GM12875 (cell line): Measurements from ENCODE around the gene NAIF1.
A peak's percentile ranks its signal among the peaks of the same experiment; 100 is the strongest.

Source experiments
- H3K4me3 ChIP-seq: one replicate; pipeline ENCODE4 v1.5.1; 2011; ENCODE audit warnings: low read depth, low read length, control low read depth
- TF ChIP-seq, protein P1 (sequence below): IDR thresholded peaks from 2 replicates; pipeline ENCODE4 v1.5.1; 2011; ENCODE audit warnings: low read depth, mild to moderate bottlenecking, control low read depth, inconsistent platforms, low read length, moderate library complexity, borderline replicate concordance; ENCODE audit not compliant: insufficient read depth

The NAIF1 gene

DNA sequence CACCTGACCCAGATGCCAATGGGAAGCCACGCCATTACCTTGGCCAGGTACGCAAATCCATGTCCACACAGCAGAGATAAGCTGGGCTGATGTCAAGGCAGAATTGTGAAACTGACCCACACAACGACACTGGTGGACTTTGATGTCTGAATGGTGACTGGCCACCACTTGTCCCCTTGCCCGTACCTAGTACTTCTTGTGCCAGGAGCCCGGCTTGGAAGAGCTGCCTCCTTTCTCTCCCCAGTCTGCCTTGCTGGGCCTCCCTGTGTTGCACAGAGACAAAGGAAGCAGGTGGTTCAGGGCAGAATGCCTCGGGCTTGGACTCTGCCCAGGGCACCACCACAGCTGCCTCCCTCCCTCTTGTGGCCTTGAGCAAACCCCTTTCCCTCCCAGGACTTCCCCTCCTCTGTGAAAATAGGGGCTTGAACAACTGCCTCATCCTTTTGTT lies 37.1 kb upstream of the NAIF1 start:
- TF ChIP-seq, protein P1, sequence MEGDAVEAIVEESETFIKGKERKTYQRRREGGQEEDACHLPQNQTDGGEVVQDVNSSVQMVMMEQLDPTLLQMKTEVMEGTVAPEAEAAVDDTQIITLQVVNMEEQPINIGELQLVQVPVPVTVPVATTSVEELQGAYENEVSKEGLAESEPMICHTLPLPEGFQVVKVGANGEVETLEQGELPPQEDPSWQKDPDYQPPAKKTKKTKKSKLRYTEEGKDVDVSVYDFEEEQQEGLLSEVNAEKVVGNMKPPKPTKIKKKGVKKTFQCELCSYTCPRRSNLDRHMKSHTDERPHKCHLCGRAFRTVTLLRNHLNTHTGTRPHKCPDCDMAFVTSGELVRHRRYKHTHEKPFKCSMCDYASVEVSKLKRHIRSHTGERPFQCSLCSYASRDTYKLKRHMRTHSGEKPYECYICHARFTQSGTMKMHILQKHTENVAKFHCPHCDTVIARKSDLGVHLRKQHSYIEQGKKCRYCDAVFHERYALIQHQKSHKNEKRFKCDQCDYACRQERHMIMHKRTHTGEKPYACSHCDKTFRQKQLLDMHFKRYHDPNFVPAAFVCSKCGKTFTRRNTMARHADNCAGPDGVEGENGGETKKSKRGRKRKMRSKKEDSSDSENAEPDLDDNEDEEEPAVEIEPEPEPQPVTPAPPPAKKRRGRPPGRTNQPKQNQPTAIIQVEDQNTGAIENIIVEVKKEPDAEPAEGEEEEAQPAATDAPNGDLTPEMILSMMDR, result no peak
- H3K4me3 ChIP-seq, result no peak overlapping the region

DNA sequence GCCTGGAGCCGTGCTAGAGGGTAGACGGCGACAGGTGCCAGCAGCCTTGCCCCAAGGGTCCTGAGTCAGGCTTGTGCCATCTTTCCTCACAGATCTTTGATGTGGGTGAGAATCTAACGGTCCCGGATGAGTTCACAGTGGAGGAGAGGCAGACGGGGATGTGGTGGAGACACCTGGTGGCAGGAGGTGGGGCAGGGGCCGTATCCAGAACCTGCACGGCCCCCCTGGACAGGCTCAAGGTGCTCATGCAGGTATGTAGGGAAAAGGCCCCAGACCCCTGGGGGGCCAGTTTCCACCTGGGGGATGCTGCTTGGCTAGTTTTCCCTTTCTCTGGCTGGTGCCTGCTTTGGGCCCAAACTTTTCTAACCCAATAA lies 36.5 kb upstream of the NAIF1 start:
- H3K4me3 ChIP-seq, result no peak overlapping the region
- TF ChIP-seq, protein P1, result 0 out of 2 replicates have a peak, but pooled peaks have one; percentile 21

DNA sequence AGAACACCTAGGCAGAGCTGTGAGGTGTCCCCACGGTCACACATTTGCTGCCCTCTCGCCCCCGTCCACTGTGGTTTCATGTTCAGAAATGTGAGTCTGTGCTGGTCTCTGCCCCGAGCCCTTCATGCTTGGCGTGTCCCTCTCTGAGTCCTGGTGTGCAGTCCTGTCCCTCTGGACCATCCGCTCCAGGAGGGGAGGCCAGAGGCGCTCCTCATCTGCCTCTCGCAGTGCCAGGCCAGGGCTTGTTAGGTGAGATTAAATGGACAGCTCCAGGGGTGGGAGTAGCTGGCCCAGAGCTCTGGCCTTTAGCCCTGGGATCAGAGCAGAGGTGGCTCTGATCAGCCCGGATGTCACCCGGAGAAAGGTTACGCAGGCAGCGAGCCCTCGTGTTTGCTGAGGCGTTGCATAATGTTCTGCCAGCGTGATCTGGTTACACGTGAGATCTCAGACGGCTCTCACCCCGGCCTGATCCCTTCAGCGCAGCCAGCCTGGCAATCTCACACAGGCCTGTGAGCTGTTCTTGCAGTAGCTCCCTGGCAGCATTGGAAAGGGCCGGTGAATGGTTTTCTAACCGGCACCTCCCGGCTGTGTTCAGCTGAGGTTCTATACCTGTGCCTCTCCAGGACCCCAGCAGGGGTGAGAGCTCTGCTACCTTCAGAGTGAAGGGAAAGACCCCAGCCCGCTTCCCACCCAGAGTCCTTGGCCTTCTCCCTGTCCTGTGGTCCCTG lies 35.9 kb upstream of the NAIF1 start:
- TF ChIP-seq, protein P1, result no peak
- no peak overlapping the region for H3K4me3 ChIP-seq

DNA sequence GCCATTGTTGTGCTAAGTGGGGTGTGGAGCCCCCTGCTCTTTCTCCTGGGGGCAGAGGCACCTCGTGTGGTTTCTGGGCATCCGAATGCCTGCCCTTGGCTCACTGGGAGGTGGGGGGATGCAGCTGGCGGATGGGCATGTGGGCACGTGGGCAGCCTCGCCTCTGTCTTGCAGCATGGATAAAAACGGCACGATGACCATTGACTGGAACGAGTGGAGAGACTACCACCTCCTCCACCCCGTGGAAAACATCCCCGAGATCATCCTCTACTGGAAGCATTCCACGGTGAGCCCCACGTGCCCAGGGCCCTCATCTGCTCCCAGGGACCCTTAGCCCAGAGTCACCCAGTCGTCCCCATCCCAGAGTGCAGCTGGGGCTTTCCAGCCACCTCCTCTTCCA lies 35.1 kb upstream of the NAIF1 start:
- H3K4me3 ChIP-seq, result no peak overlapping the region
- TF ChIP-seq, protein P1, result no peak

DNA sequence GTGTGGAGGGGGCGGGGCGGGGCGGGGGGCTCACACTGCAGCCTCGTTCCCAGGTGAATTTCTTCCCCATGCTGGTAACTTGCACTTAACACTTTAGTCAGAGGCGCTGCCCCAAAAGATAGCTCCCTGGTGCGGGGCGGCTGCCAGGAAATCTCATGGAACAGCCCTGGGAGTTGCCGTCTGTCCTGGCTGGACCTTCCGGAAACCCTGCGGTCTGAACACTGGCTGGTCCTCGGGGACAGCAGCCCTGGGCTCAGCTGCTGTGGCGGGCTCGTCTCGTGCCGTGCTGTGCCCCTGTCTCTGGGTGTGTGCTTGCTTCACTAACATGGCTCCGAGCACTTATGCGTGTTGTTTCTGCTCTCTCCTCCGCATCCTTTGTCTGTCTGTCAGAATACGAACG lies 34.6 kb upstream of the NAIF1 start:
- TF ChIP-seq, protein P1, result no peak
- H3K4me3 ChIP-seq, result no peak overlapping the region

DNA sequence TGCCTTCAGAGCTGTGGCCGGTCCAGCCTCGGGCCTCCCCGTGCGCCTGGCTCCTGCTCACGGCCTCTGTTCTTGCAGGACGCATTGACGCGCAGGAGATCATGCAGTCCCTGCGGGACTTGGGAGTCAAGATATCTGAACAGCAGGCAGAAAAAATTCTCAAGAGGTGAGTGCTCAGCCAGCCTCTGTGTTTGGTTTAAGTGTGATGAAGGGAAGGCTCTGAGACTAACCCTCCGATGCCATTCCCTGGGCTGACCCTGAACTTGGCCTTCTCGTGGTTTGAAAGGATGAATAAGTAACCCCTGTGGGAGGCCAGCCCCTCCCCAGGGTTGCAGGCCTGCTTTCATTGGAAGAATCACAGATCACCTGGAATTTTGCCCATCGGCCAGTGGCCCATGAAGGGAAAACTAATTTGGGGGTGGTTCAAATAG lies 34.1 kb upstream of the NAIF1 start:
- H3K4me3 ChIP-seq, result no peak overlapping the region
- TF ChIP-seq, protein P1, result no peak

DNA sequence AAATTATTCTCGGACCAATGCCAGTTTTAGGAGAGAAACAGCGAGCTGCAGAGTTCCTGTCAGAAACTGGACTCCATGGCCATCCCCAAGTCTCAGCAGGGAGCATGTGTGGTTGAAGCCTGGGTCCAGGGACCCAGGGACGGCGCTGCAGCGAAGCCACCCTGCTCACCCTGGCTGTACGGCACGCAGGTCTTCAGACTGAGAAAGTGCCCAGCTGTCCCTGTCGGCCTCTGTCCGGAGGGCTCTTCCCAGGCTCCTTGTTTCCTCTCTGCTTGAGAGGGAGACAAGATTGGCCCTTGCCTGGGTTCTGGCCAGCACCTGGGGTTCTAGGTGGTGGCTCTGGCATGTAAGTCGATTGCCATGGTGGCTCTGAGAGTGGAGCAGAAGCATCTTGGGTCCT lies 33.5 kb upstream of the NAIF1 start:
- no peak overlapping the region for H3K4me3 ChIP-seq
- TF ChIP-seq, protein P1, result no peak
